Right lung (tissue), 5 donors: ENCODE results near the gene TCHHL1. TPM values are rescaled to one million over a fixed set of nuclear protein-coding genes. Genes with fewer than 3 reads are reported as not detected.
"Not testable (repeated sequence)": the region's sequence is repeated elsewhere in the genome, so short reads cannot be mapped to it uniquely, and the experiment has no call there.

Experiments
- DNase-seq, 2 donors: peaks; one replicate each; pipeline ENCODE4 v3.0.0-alpha.2; 2013
- polyA plus RNA-seq, 5 donors: library from polyadenylated mRNA; unstranded; fragments of 120-200 nt; gene quantifications; one replicate each; pipeline versions ENCODE4 v1.2.1 to v1.2.3, GENCODE V29; 2013; ENCODE audit warnings: inconsistent platforms in 1 of 5, low replicate concordance in 1 of 5; ENCODE audit not compliant: insufficient read length in 5 of 5, insufficient read depth in 1 of 5

TCHHL1 gene
- polyA plus RNA-seq, 5 donors, result not detected

GRCh38 chr1:152086760-152087159 is 2.1 kb downstream of the TCHHL1 start:
- DNase-seq, result no peak

- DNase-seq, result no peak
Observed at GRCh38 chr1:152084853-152085252, 4.0 kb downstream of the TCHHL1 start.

- not testable (repeated sequence) for DNase-seq
Observed at GRCh38 chr1:152081026-152081425, 7.8 kb downstream of the TCHHL1 start.

GRCh38 chr1:152080494-152080893 is 8.4 kb downstream of the TCHHL1 start:
- not testable (repeated sequence) for DNase-seq

- no peak for DNase-seq
Observed at GRCh38 chr1:152078831-152079441, 9.9 kb downstream of the TCHHL1 start.

GRCh38 chr1:152072311-152072710 is 16.6 kb downstream of the TCHHL1 start:
- no peak for DNase-seq

GRCh38 chr1:152071123-152071522 is 17.7 kb downstream of the TCHHL1 start:
- no peak for DNase-seq

- DNase-seq, result no peak
Observed at GRCh38 chr1:152067929-152068328, 20.9 kb downstream of the TCHHL1 start.

GRCh38 chr1:152067150-152067549 is 21.7 kb downstream of the TCHHL1 start:
- DNase-seq, result no peak

GRCh38 chr1:152061952-152062351 is 26.9 kb downstream of the TCHHL1 start:
- no peak for DNase-seq

- no peak for DNase-seq
Observed at GRCh38 chr1:152053375-152053774, 35.5 kb downstream of the TCHHL1 start.

- peak; percentile 46 to 67 for DNase-seq
Observed at GRCh38 chr1:152052606-152053005, 36.3 kb downstream of the TCHHL1 start.

GRCh38 chr1:152050886-152051675 is 37.8 kb downstream of the TCHHL1 start:
- DNase-seq, result no peak

GRCh38 chr1:152049291-152050083 is 39.4 kb downstream of the TCHHL1 start:
- DNase-seq, result no peak

- no peak for DNase-seq
Observed at GRCh38 chr1:152048416-152049009, 40.4 kb downstream of the TCHHL1 start.

- peak; percentile 66 to 77 for DNase-seq
Observed at GRCh38 chr1:152047730-152048415, 41.0 kb downstream of the TCHHL1 start.

- DNase-seq, result no peak
Observed at GRCh38 chr1:152047413-152047729, 41.5 kb downstream of the TCHHL1 start.

- DNase-seq, result no peak
Observed at GRCh38 chr1:152044386-152044785, 44.5 kb downstream of the TCHHL1 start.

- DNase-seq, result no peak
Observed at GRCh38 chr1:152043870-152044269, 45.0 kb downstream of the TCHHL1 start.

GRCh38 chr1:152042030-152042429 is 46.8 kb downstream of the TCHHL1 start:
- DNase-seq, result no peak

- DNase-seq, result no peak
Observed at GRCh38 chr1:152039886-152040285, 49.0 kb downstream of the TCHHL1 start.

- DNase-seq, result no peak
Observed at GRCh38 chr1:152039461-152039860, 49.4 kb downstream of the TCHHL1 start.
